Memory B cell (primary cell): ENCODE measurements around the gene CDYL.
"Not testable (repeated sequence)": the region's sequence is repeated elsewhere in the genome, so short reads cannot be mapped to it uniquely, and the experiment has no call there.

Experiments used
- ATAC-seq: fragments of 150-1000 bp; cut with Tn5 transposase; 2 replicates; pipeline ENCODE4 v1.10.0; 2021; ENCODE audit warnings: low read depth, mild to moderate bottlenecking, moderate library complexity
- DNase-seq, 2 donors: peaks; one replicate each; pipeline ENCODE4 v3.0.0; 2022; ENCODE audit warnings: low spot score in 2 of 2
- H3K27ac Mint-ChIP-seq: one replicate; pipeline ENCODE4 v1.8.0; 2022; ENCODE audit warnings: mild to moderate bottlenecking, moderate library complexity, mixed read lengths
- H3K27me3 Mint-ChIP-seq: one replicate; pipeline ENCODE4 v1.8.0; 2022; ENCODE audit warnings: mixed read lengths
- H3K36me3 Mint-ChIP-seq: one replicate; pipeline ENCODE4 v1.8.0; 2022; ENCODE audit warnings: mild to moderate bottlenecking, mixed read lengths
- H3K4me1 Mint-ChIP-seq: one replicate; pipeline ENCODE4 v1.8.0; 2022; ENCODE audit warnings: mixed read lengths
- H3K4me3 Mint-ChIP-seq: one replicate; pipeline ENCODE4 v1.8.0; 2022; ENCODE audit warnings: mild to moderate bottlenecking, moderate library complexity, mixed read lengths
- H3K9me3 Mint-ChIP-seq: one replicate; pipeline ENCODE4 v1.8.0; 2022; ENCODE audit warnings: mixed read lengths

CDYL gene

DNA sequence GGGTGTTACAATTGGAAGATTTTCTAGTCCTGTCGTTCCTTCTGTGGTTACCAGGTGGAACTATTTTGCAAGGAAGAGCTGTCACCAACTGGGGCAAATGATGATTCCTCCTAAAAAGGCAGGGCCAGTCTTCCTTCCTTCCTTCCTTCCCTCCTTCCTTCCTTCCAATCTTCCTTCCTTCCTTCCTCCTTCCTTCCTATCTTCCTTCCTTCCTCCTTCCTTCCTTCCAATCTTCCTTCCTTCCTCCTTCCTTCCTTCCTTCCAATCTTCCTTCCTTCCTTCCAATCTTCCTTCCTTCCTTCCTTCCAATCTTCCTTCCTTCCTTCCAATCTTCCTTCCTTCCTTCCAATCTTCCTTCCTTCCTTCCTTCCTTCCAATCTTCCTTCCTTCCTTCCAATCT lies 76.0 kb downstream of the CDYL start:
- not testable (repeated sequence) for H3K27me3 Mint-ChIP-seq

DNA sequence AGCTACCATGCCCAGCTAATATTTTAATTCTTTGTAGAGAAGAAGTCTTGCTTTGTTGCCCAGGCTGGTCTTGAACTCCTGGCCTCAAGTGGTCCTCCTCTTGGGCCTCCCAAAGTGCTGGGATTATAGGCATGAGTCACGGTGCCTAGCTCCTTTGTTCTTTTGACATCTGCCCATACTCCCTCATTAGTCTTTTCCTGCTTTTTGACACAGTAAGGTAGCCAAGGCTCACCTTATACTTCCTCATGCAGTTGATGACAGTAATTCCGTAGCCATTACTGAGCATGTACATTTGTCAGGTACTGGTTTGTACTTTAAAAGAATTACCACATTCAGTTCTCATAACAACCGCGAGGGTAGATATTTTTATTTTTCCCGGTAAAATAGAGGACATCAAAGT lies 76.7 kb downstream of the CDYL start:
- Mint-ChIP-seq H3K9me3 (peaks cover 4% of the 10 kb centered on the region), H3K27me3 (no peaks in the 10 kb centered on the region), H3K4me3 (no peak overlapping the region), H3K36me3 (peaks cover 10% of the 10 kb centered on the region), H3K4me1 (peaks cover 52% of the 10 kb centered on the region), H3K27ac (no peak overlapping the region)
- ATAC-seq (no peak), DNase-seq (no peak)

More for the DNA sequence above, 76.0 kb downstream of the CDYL start:
- not testable (repeated sequence) for H3K9me3 Mint-ChIP-seq, H3K27ac Mint-ChIP-seq, ATAC-seq, DNase-seq, H3K36me3 Mint-ChIP-seq
- peak overlapping the region; percentile 8 for H3K4me3 Mint-ChIP-seq
- peaks cover 49% of the 10 kb centered on the region for H3K4me1 Mint-ChIP-seq

DNA sequence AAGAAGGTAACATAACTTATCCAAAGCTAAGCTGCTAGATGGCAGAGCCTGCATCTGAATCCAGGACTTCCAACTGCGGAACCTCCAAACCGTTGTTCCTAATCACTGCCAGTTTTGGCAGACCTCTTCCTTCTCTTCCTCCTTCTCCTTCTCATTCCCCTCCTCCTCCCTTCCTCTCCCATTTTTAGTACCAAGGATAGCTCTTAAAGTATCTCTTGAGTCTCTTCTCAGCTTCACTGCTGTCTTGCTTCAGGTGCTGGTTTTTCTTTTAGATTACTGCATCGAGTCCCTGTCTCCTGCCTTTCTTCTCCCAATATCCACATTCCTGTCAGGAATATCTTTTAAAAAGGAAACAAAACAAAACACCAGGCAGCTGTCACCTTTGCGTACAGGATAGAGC lies 77.1 kb downstream of the CDYL start:
- Mint-ChIP-seq H3K4me1 (peaks cover 51% of the 10 kb centered on the region), H3K4me3 (no peak overlapping the region), H3K27me3 (no peaks in the 10 kb centered on the region), H3K36me3 (peaks cover 10% of the 10 kb centered on the region), H3K9me3 (peaks cover 4% of the 10 kb centered on the region), H3K27ac (no peak overlapping the region)
- DNase-seq, result no peak
- ATAC-seq, result no peak

DNA sequence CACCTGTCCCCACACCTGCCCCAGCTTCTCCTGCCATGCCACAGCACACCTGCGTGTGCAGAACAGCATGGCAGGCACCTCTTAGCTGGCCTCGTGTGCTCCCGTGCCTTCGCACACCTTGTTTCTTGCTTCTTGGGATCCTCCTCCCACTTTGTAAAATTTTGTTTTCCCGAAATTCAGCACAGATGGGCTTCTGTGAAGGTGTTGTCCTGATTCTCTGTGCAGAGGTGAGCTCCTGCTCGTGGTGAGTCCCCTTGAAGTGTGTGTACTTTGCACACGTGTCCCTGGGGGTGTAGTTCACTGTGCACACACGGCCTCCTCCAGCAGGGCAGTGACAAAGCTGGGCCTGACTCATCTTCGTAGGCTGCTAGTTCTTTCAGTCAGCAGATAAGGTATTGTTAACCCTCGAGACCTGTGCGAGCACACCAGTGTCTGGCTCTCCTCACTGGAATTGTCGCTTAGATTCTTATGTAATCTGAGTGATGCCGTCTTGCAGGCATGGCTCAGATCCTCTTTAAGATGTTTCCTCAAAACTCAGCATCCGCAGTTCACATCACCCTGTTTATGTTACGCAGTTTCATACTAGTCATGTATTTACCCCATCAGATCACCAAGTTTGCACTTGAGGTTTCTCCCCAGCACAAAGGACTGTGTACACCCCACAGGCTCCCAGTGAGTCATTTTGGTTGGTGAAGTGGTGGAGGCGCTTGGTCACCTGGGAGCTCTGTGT lies 77.7 kb downstream of the CDYL start:
- DNase-seq, result no peak
- H3K27ac Mint-ChIP-seq, result no peak overlapping the region

DNA sequence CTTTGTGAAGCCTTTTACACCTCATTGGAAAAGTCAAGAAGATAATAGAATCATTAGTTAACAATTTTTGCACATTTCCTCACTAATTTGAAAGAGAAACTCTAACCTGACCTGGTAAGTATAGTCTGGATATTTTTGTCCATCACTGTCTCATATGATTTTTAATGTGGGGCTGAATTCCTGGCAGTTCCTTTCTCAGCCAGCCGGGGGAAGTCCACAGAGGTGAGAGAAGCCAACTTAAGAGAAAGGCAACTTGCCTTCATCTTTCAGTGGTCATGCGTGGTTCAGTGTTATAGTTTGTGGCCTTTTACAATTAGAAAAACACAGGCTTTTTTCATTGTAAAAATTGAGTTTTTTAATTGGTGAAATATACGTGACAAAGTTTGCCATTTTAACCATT lies 80.6 kb downstream of the CDYL start:
- Mint-ChIP-seq H3K27ac (no peak overlapping the region), H3K4me1 (peaks cover 49% of the 10 kb centered on the region), H3K36me3 (peaks cover 10% of the 10 kb centered on the region), H3K4me3 (no peak overlapping the region), H3K27me3 (no peaks in the 10 kb centered on the region), H3K9me3 (peaks cover 4% of the 10 kb centered on the region)
- ATAC-seq, result no peak
- DNase-seq, result no peak

More for the DNA sequence above, 77.7 kb downstream of the CDYL start:
- ATAC-seq, result no peak
- Mint-ChIP-seq H3K27me3 (no peaks in the 10 kb centered on the region), H3K36me3 (peaks cover 10% of the 10 kb centered on the region), H3K4me1 (peaks cover 53% of the 10 kb centered on the region), H3K9me3 (peaks cover 4% of the 10 kb centered on the region), H3K4me3 (no peak overlapping the region)

DNA sequence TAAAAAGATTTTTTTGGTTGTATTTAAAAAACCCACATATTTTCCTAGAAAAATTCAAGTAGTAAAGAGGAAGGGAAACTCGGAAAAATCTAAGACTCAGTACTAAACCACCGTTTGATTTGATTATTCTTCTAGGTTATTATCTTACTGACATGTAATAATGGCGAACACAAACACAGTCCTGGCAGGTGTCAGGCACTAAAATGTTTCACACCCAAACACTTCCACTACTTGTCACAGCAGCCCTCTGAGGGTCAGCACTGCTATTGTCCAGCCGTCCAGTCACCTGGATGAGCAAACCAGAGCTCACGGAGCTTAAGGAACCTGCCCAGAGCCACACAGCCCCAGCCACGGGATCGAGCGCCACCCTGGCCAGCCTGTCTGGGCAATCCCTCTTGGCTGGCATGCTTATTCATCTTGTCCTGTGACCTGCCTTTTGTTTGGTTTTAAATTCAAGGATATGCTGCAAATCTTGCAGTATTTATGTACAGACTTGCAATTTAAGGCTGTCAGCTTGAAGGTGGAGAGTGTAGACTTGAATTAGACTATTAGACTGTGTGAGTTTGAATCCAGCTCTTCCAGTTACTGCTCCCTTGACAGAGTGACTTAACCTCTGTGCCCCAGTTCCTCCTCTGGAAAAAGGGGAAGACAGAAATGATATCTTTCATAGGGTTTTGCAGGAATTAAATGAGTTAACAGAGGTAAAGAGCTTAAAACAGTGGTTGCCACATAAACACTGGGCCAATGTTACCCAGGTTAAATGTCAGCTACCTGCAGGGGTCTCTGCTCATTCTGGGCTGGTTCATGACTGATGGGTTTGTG lies 82.2 kb downstream of the CDYL start:
- H3K4me3 Mint-ChIP-seq, result no peak overlapping the region
- H3K9me3 Mint-ChIP-seq, result no peaks in the 10 kb centered on the region
- H3K27ac Mint-ChIP-seq, result no peak overlapping the region
- H3K4me1 Mint-ChIP-seq, result peaks cover 39% of the 10 kb centered on the region
- no peaks in the 10 kb centered on the region for H3K27me3 Mint-ChIP-seq
- ATAC-seq (no peak), DNase-seq (no peak)
- peaks cover 10% of the 10 kb centered on the region for H3K36me3 Mint-ChIP-seq

DNA sequence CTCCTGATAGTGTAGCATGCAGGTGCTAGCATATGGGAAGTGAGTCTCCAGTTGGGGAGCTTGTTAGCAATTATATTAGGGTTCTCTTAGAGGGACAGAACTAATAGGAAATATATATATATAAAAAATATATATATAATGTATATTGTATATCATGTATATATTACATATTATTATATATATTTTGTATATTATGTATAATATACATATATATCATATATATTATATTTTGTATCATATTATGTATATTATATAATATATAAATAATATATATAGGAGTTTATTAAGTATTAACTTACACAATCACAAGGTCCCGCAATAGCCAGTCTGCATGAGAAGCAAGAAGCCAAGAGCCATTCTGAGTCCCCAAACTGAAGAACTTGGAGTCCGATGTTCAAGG lies 84.2 kb downstream of the CDYL start:
- peaks cover 10% of the 10 kb centered on the region for H3K9me3 Mint-ChIP-seq
- H3K4me1 Mint-ChIP-seq, result peaks cover 33% of the 10 kb centered on the region
- no peak overlapping the region for H3K4me3 Mint-ChIP-seq
- H3K27me3 Mint-ChIP-seq, result no peaks in the 10 kb centered on the region
- H3K27ac Mint-ChIP-seq, result no peak overlapping the region
- ATAC-seq (no peak), DNase-seq (no peak)
- H3K36me3 Mint-ChIP-seq, result peaks cover 19% of the 10 kb centered on the region

DNA sequence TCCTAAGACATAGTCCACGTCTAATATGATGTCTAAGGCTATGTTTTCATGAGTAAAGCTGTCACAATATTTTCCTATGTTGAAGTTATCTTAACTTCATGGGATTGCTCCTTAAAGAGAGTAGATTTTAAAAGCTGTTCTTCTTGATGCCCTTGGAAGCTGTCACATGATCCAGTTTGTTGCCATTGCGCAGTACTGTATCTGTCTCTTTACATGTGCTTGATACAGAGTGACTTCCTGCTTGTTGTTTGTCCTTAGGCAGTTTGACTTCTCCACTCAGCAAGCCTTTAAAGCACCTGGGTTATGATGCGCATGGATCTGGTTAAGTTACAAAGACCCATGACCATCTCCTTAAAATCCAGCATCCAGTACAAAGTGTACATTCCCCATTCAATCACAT lies 85.4 kb downstream of the CDYL start:
- peak overlapping the region; percentile 17 for H3K27ac Mint-ChIP-seq
- H3K36me3 Mint-ChIP-seq, result peaks cover 26% of the 10 kb centered on the region
- H3K27me3 Mint-ChIP-seq, result no peaks in the 10 kb centered on the region
- ATAC-seq (no peak), DNase-seq (no peak)
- peaks cover 26% of the 10 kb centered on the region for H3K4me1 Mint-ChIP-seq
- H3K9me3 Mint-ChIP-seq, result peaks cover 14% of the 10 kb centered on the region
- no peak overlapping the region for H3K4me3 Mint-ChIP-seq

DNA sequence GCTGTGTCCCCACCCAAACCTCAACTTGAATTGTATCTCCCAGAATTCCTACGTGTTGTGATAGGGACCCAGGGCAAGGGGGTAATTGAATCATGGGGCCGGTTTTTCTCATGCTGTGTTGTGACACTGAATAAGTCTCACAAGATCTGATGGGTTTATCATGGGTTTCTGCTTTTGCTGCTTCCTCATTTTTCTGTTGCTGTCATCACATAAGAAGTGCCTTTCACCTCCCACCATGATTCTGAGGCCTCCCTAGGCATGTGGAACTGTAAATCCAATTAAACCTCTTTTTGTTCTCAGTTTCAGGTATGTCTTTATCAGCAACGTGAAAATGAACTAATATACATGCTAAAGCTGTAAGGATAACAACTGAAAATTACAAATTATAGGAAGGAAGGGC lies 88.3 kb downstream of the CDYL start:
- ATAC-seq, result no peak
- Mint-ChIP-seq H3K4me1 (peaks cover 14% of the 10 kb centered on the region), H3K27me3 (no peaks in the 10 kb centered on the region), H3K36me3 (peaks cover 40% of the 10 kb centered on the region), H3K27ac (peak overlapping the region; percentile 33), H3K9me3 (peaks cover 20% of the 10 kb centered on the region), H3K4me3 (no peak overlapping the region)
- no peak for DNase-seq

DNA sequence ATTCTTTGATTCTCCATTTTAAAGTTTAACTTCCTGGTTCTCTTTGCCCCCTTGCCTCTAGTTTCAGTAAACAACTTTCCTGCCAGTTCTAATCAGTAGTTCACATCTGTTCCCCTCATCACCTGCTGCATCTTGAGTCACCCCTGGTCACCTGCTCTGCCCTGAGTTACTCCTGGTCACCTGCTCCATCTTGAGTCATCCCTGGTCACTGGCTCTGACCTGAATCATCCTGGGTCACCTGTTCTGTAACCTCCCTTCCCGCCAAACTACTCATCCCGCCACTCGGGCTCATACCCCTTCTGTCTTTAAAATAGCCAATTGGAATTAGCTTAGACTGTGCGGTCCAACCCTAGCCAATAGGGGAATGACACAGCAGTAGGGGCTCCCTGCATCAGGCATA lies 88.8 kb downstream of the CDYL start:
- peaks cover 40% of the 10 kb centered on the region for H3K36me3 Mint-ChIP-seq
- not testable (repeated sequence) for ATAC-seq

DNA sequence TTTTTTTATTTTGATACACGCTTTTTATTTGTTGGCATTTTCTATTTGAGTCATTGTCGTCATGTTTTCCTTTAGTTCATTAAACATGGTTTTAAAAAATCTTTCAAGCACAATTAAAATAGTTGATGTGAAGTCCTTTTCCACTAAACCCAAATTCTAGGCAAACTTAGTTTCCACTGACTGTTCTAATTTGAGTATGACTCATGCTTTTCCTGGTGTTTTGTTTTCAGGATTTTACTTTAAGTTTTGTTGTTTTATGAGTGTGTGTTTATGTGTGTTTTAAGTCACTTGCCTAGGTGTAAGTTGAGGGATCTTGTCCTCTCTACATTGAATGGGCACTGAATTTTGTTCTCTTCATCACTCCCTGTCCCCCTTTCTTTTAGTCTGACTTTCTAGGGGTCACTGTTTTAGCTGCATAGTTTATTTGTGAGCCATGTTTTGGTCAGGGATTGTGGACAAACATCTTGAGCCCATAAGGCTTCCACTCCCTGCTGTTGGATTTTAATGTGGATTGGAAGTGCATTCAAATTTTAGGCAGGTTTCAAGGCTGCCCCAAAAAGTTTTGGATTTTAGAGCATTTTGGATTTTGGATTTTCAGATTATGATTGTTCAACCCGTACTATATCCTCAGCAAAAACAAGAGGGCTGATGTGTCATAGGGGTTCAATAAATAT lies 94.8 kb downstream of the CDYL start:
- no peak for DNase-seq
- ATAC-seq, result no peak

More for the DNA sequence above, 88.8 kb downstream of the CDYL start:
- Mint-ChIP-seq H3K27ac (peak overlapping the region; percentile 33), H3K9me3 (peaks cover 20% of the 10 kb centered on the region), H3K4me1 (peaks cover 14% of the 10 kb centered on the region)
- not testable (repeated sequence) for H3K4me3 Mint-ChIP-seq, DNase-seq, H3K27me3 Mint-ChIP-seq

DNA sequence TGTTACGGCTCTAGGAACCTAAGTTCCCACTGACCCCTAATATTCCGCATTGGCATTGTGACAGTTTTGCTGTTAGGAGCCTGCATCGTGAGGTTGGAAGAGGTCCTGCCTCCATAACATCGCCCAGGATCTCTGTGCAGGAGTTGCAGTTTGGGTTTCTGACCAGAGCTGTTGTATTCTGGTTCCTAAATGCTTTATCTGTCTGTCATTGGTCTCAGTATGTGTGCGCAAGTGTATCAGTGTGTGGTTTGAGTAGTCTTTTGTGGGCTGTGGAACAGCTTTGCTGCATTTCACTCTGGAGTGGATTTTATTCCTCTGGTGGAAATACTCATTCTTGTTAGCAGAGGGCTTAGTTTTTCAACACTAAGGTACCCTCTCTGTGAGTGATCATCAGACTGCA lies 95.6 kb downstream of the CDYL start:
- peaks cover 19% of the 10 kb centered on the region for H3K4me1 Mint-ChIP-seq
- peaks cover 18% of the 10 kb centered on the region for H3K36me3 Mint-ChIP-seq
- no peak overlapping the region for H3K27ac Mint-ChIP-seq
- H3K9me3 Mint-ChIP-seq, result peaks cover 7% of the 10 kb centered on the region
- ATAC-seq (no peak), DNase-seq (no peak)
- H3K4me3 Mint-ChIP-seq, result no peak overlapping the region
- H3K27me3 Mint-ChIP-seq, result no peaks in the 10 kb centered on the region

More for the DNA sequence above, 94.8 kb downstream of the CDYL start:
- H3K4me3 Mint-ChIP-seq, result no peak overlapping the region
- H3K27ac Mint-ChIP-seq, result no peak overlapping the region
- peaks cover 21% of the 10 kb centered on the region for H3K4me1 Mint-ChIP-seq
- H3K27me3 Mint-ChIP-seq, result no peaks in the 10 kb centered on the region
- peaks cover 10% of the 10 kb centered on the region for H3K9me3 Mint-ChIP-seq
- peaks cover 22% of the 10 kb centered on the region for H3K36me3 Mint-ChIP-seq

DNA sequence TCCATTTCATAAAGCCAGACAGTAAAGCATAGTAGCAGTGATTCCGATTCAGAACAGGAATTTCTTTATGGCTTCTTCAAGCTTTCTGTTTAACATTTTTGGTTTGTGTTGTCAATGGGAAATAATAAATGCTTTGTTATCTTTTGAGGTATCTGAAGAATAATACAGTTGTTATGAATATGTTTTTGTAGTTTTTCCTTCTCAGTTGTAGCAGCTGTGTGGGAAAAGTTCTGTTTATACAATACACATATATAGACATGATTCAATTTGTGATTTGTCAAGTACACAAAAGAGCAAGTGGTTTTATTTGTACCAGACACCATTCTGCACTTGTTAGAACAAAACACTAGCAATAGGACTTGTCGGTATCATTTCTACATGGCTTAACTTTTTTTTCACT lies 96.6 kb downstream of the CDYL start:
- peaks cover 8% of the 10 kb centered on the region for H3K36me3 Mint-ChIP-seq
- no peak overlapping the region for H3K27ac Mint-ChIP-seq
- H3K9me3 Mint-ChIP-seq, result peaks cover 4% of the 10 kb centered on the region
- ATAC-seq (no peak), DNase-seq (no peak)
- no peak overlapping the region for H3K4me3 Mint-ChIP-seq
- peaks cover 17% of the 10 kb centered on the region for H3K4me1 Mint-ChIP-seq
- H3K27me3 Mint-ChIP-seq, result no peaks in the 10 kb centered on the region

DNA sequence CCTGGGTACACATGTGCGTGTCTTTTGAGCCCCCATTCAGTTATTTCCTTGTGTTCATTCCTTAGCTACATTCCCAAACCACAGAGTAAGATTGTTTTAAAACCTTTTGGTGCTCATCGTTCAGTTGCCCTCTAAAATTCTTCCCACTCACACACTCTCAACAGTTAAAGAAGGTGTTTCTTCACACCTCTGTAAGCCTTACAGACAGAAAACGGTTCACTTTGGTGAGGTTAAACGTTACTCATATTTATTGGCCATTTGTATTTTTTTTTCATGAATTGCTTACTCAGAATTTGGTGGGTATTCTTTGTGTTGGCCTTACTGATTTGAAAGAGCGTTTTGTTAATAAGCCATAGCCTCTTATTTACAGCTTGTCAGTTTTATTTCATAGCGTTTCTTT lies 97.7 kb downstream of the CDYL start:
- Mint-ChIP-seq H3K4me1 (peaks cover 16% of the 10 kb centered on the region), H3K9me3 (peaks cover 2% of the 10 kb centered on the region), H3K36me3 (peaks cover 5% of the 10 kb centered on the region), H3K27me3 (no peaks in the 10 kb centered on the region), H3K27ac (peak overlapping the region; percentile 9), H3K4me3 (no peak overlapping the region)
- ATAC-seq (no peak), DNase-seq (no peak)
